ENCODE results near the gene C1orf232. TPM values are rescaled to one million over a fixed set of nuclear protein-coding genes. Genes with fewer than 3 reads are reported as not detected.
A peak's percentile ranks its signal among the peaks of the same experiment; 100 is the strongest.

The C1orf232 gene
- total RNA-seq, 1 donor from 2014 or later, result not detected

GRCh38 chr1:26125382-26125781, 43.4 kb downstream of the C1orf232 start:
- no peak for DNase-seq (ENCODE audit: low spot score)

GRCh38 chr1:26124418-26125331, 44.1 kb downstream of the C1orf232 start:
- no peak for DNase-seq (ENCODE audit: low spot score)

- DNase-seq (ENCODE audit: low spot score), result no peak
Measured at GRCh38 chr1:26122988-26123973, 45.5 kb downstream of the C1orf232 start.

GRCh38 chr1:26121854-26122773, 46.6 kb downstream of the C1orf232 start:
- DNase-seq (ENCODE audit: low spot score), result peak; percentile 5

GRCh38 chr1:26119892-26120608, 48.7 kb downstream of the C1orf232 start:
- peak; percentile 18 for DNase-seq (ENCODE audit: low spot score)

GRCh38 chr1:26114165-26114927, 54.4 kb downstream of the C1orf232 start:
- DNase-seq (ENCODE audit: low spot score), result no peak

Other genes starting within 250 kb of the C1orf232 start
- gene PAFAH2, start 170.9 kb downstream of the C1orf232 start, total RNA-seq (ENCODE audit: insufficient read depth, low replicate concordance), result 5.1 TPM
- gene EXTL1, start 147.2 kb downstream of the C1orf232 start, total RNA-seq (ENCODE audit: insufficient read depth, low replicate concordance), result 0.48 TPM
- gene SLC30A2, start 122.8 kb downstream of the C1orf232 start, total RNA-seq (ENCODE audit: insufficient read depth, low replicate concordance), result 1.2 TPM
- 0.96 TPM for gene TRIM63, start 101.3 kb downstream of the C1orf232 start, total RNA-seq (ENCODE audit: insufficient read depth, low replicate concordance)
- gene PDIK1L, start 57.1 kb downstream of the C1orf232 start, total RNA-seq (ENCODE audit: insufficient read depth, low replicate concordance), result 14.9 TPM
- 0.72 TPM for gene FAM110D, start 9.9 kb downstream of the C1orf232 start, total RNA-seq (ENCODE audit: insufficient read depth, low replicate concordance)
- gene ZNF593, start 945 bp upstream of the C1orf232 start, total RNA-seq (ENCODE audit: insufficient read depth, low replicate concordance), result not detected
- not detected for gene ZNF593OS, start 2.9 kb upstream of the C1orf232 start, total RNA-seq (ENCODE audit: insufficient read depth, low replicate concordance)
- not detected for gene CNKSR1, start 8.5 kb upstream of the C1orf232 start, total RNA-seq (ENCODE audit: insufficient read depth, low replicate concordance)
- 1.7 TPM for gene CATSPER4, start 21.6 kb upstream of the C1orf232 start, total RNA-seq (ENCODE audit: insufficient read depth, low replicate concordance)
- gene CEP85, start 65.2 kb upstream of the C1orf232 start, total RNA-seq (ENCODE audit: insufficient read depth, low replicate concordance), result 1.7 TPM
- gene SH3BGRL3, start 111.1 kb upstream of the C1orf232 start, total RNA-seq (ENCODE audit: insufficient read depth, low replicate concordance), result 12.5 TPM
- 8.2 TPM for gene UBXN11, start 137.7 kb upstream of the C1orf232 start, total RNA-seq (ENCODE audit: insufficient read depth, low replicate concordance)
- gene CD52, start 149.0 kb upstream of the C1orf232 start, total RNA-seq (ENCODE audit: insufficient read depth, low replicate concordance), result not detected
- 7.0 TPM for gene CRYBG2, start 185.2 kb upstream of the C1orf232 start, total RNA-seq (ENCODE audit: insufficient read depth, low replicate concordance)
- 1.4 TPM for gene ZNF683, start 203.8 kb upstream of the C1orf232 start, total RNA-seq (ENCODE audit: insufficient read depth, low replicate concordance)
- gene LIN28A, start 241.9 kb upstream of the C1orf232 start, total RNA-seq (ENCODE audit: insufficient read depth, low replicate concordance), result 1.4 TPM